ENCODE data around the gene HOMER3.

The HOMER3 gene

DNA sequence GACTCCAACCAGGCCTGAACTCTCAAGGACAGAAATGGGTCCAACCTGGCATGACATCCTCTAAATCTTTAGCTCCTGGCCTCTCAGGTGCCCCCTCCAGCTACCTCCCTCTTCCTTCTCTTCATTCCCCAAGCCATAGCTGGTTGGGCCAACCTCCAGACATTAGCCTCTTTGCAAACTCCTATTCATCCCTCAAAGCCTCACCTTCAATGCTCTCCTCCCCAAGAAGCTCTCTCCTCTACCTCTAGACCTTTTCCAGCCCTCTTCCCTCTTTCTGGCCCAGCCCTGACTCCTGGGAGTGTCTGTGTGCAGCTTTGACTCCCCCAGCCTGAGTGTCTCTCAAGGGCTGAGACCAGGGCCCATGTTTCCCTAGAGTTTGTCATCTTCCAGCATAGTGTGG lies 5.3 kb upstream of the HOMER3 start:
- no peak for DNase-seq
- H3K36me3 ChIP-seq: no peaks in the 10 kb centered on the region
- H3K27ac ChIP-seq: no peak overlapping the region
- H3K9me3 ChIP-seq (ENCODE audit: severe bottlenecking): peaks cover 2% of the 10 kb centered on the region
- H3K27me3 ChIP-seq (ENCODE audit: insufficient read depth, low read depth, severe bottlenecking): no peaks in the 10 kb centered on the region
- H3K4me3 ChIP-seq (ENCODE audit: low read depth, low read length): no peak overlapping the region
- no peak for TF ChIP-seq CTCF (IDR thresholded peaks at IDR 0.05; ENCODE audit: low read depth, low read length)

DNA sequence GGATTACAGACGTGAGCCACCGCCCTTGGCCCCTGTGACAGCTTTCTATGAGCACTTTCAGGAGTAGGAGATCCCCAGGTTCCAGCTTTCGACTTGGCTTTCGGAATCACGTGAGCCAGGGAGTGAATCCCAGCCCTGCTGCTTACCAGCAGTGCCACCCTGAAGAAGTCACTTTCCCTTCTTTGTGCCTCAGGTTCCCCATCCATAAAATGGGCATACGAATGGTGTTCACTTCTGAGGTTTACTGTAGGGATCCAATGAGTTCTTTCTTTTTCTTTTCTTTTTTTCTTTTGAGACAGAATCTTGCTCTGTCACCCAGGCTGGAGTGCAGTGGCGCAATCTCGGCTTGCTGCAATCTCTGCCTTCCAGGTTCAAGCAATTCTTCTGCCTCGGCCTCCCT lies 4.3 kb upstream of the HOMER3 start:
- Histone ChIP-seq H3K27me3 (ENCODE audit: insufficient read depth, low read depth, severe bottlenecking) (no peaks in the 10 kb centered on the region), H3K9me3 (ENCODE audit: severe bottlenecking) (peaks cover 2% of the 10 kb centered on the region), H3K36me3 (no peaks in the 10 kb centered on the region), H3K27ac (no peak overlapping the region), H3K4me3 (ENCODE audit: low read depth, low read length) (no peak overlapping the region)
- no peak for DNase-seq
- no peak for TF ChIP-seq CTCF (IDR thresholded peaks at IDR 0.05; ENCODE audit: low read depth, low read length)

DNA sequence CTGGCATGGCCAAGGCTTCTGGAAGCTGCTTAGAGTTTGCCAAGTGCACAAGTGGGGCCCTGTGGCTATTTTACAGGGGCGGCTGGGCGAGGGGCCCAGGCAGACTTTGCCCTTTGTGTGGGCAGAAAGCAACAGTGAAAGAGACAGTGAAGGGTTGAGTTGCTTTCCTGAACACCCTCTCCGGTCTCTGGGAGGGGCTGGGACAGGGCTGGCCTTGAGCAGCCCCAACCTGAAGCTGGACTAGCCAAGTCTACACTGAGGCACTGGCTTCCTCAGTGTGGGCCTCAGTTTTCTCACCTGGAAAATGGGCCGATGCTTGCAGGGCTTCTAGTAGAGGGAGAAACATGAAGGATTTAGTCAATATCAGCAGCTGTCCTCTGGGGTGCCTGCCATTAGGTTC lies 2.4 kb upstream of the HOMER3 start:
- Histone ChIP-seq H3K9me3 (ENCODE audit: severe bottlenecking) (peaks cover 2% of the 10 kb centered on the region), H3K27ac (no peak overlapping the region), H3K27me3 (ENCODE audit: insufficient read depth, low read depth, severe bottlenecking) (no peaks in the 10 kb centered on the region), H3K36me3 (peaks cover 3% of the 10 kb centered on the region; the same call in 1 of the 2 replicates), H3K4me3 (ENCODE audit: low read depth, low read length) (no peak overlapping the region)
- DNase-seq: no peak
- TF ChIP-seq CTCF (IDR thresholded peaks at IDR 0.05; ENCODE audit: low read depth, low read length): no peak

- H3K36me3 ChIP-seq: peaks cover 10% of the 10 kb centered on the region
- no peak overlapping the region for H3K4me3 ChIP-seq (ENCODE audit: low read depth, low read length)
- TF ChIP-seq CTCF (IDR thresholded peaks at IDR 0.05; ENCODE audit: low read depth, low read length): no peak
- peak overlapping the region; percentile 14; the same call in 1 of the 2 replicates for H3K27ac ChIP-seq
- DNase-seq: no peak
- H3K27me3 ChIP-seq (ENCODE audit: insufficient read depth, low read depth, severe bottlenecking): no peaks in the 10 kb centered on the region
- peaks cover 2% of the 10 kb centered on the region for H3K9me3 ChIP-seq (ENCODE audit: severe bottlenecking)
These were observed 1.7 kb upstream of the HOMER3 start for GRCh38 chr19:18942692-18943091.

DNA sequence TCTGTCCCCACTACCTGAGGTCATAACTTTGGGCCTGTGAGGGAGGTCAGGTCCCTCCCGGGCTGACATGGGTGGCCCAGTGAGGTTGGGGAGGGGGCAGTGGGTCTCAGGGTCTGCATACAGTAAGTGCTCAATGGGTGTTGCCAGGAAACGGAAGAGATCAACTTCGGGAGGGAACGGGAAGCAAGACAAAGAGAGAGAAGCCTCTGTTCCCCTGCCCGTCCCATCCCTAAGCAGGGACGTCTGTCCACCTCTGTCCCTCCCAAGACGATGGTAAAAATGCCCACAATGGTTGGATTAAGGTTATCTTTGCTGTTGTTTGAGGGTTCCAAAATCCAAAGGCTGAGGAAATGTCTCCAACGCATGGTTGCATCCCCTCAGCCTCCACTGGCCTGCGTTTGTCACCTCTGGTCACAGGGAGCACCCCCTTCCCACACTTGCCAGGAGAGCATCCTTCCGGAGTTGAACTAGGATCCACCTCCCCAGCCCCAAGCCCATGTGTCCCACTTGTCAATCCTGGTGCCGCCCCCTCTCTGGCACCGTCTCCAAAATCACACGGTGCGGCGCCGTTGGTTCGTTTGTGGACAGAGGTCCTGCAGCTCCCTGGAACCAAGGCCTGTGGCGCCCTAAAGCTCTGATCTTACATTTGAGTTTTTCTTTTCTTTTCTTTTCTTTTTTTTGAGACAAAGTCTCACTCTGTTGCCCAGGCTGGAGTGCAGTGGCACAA lies 774 bp upstream of the HOMER3 start:
- H3K27ac ChIP-seq: peak overlapping the region; percentile 77
- H3K9me3 ChIP-seq (ENCODE audit: severe bottlenecking): no peaks in the 10 kb centered on the region
- H3K27me3 ChIP-seq (ENCODE audit: insufficient read depth, low read depth, severe bottlenecking): no peaks in the 10 kb centered on the region
- peak overlapping the region; percentile 32 for H3K4me3 ChIP-seq (ENCODE audit: low read depth, low read length)
- TF ChIP-seq CTCF (IDR thresholded peaks at IDR 0.05; ENCODE audit: low read depth, low read length): no peak
- peaks cover 12% of the 10 kb centered on the region for H3K36me3 ChIP-seq
- DNase-seq: no peak

All from WERI-Rb-1 (cell line).